ENCODE results near the gene YBX1.

Gene YBX1

GRCh38 chr1:42681741-42682483 is at the start of gene YBX1:
TSS of gene YBX1 (plus strand) at chr1:42682418. CDS start at chr1:42682566, 148 bp downstream.
- Histone ChIP-seq H3K9ac (ENCODE audit: low read length) (peak within 1 kb of the TSS; percentile 87), H3K4me3 (ENCODE audit: low read length) (peak within 1 kb of the TSS; percentile 80), H3K9me3 (ENCODE audit: control insufficient read depth, low read length) (no peaks in the 10 kb centered on the region), H3K36me3 (ENCODE audit: control insufficient read depth, insufficient read depth, low read length) (no peaks in the 10 kb centered on the region), H3K4me1 (ENCODE audit: control insufficient read depth, insufficient read depth, low read length) (peaks cover 34% of the 10 kb centered on the region), H3K27me3 (ENCODE audit: control insufficient read depth, insufficient read depth, low read length) (no peaks in the 10 kb centered on the region)

- no peaks in the 10 kb centered on the region for H3K4me1 ChIP-seq (ENCODE audit: control insufficient read depth, insufficient read depth, low read length)
- H3K9ac ChIP-seq (ENCODE audit: low read length) = no peak overlapping the region
- no peaks in the 10 kb centered on the region for H3K36me3 ChIP-seq (ENCODE audit: control insufficient read depth, insufficient read depth, low read length)
- H3K4me3 ChIP-seq (ENCODE audit: low read length) = no peak overlapping the region
- no peaks in the 10 kb centered on the region for H3K27me3 ChIP-seq (ENCODE audit: control insufficient read depth, insufficient read depth, low read length)
- no peaks in the 10 kb centered on the region for H3K9me3 ChIP-seq (ENCODE audit: control insufficient read depth, low read length)
Observed at GRCh38 chr1:42639116-42639515, 43.1 kb upstream of the YBX1 start.

- no peaks in the 10 kb centered on the region for H3K27me3 ChIP-seq (ENCODE audit: control insufficient read depth, insufficient read depth, low read length)
- H3K9ac ChIP-seq (ENCODE audit: low read length) = no peak overlapping the region
- no peaks in the 10 kb centered on the region for H3K9me3 ChIP-seq (ENCODE audit: control insufficient read depth, low read length)
- no peaks in the 10 kb centered on the region for H3K4me1 ChIP-seq (ENCODE audit: control insufficient read depth, insufficient read depth, low read length)
- H3K36me3 ChIP-seq (ENCODE audit: control insufficient read depth, insufficient read depth, low read length) = no peaks in the 10 kb centered on the region
- H3K4me3 ChIP-seq (ENCODE audit: low read length) = no peak overlapping the region
Observed at GRCh38 chr1:42646056-42646455, 36.2 kb upstream of the YBX1 start.

- H3K4me1 ChIP-seq (ENCODE audit: control insufficient read depth, insufficient read depth, low read length) = peaks cover 11% of the 10 kb centered on the region
- H3K27me3 ChIP-seq (ENCODE audit: control insufficient read depth, insufficient read depth, low read length) = no peaks in the 10 kb centered on the region
- no peaks in the 10 kb centered on the region for H3K9me3 ChIP-seq (ENCODE audit: control insufficient read depth, low read length)
- peak overlapping the region; percentile 66 for H3K9ac ChIP-seq (ENCODE audit: low read length)
- no peaks in the 10 kb centered on the region for H3K36me3 ChIP-seq (ENCODE audit: control insufficient read depth, insufficient read depth, low read length)
- no peak overlapping the region for H3K4me3 ChIP-seq (ENCODE audit: low read length)
Observed at GRCh38 chr1:42657201-42657600, 25.0 kb upstream of the YBX1 start.

- no peaks in the 10 kb centered on the region for H3K9me3 ChIP-seq (ENCODE audit: control insufficient read depth, low read length)
- peak within 1 kb of the TSS; percentile 60 for H3K4me3 ChIP-seq (ENCODE audit: low read length)
- H3K9ac ChIP-seq (ENCODE audit: low read length) = peak within 1 kb of the TSS; percentile 66
- H3K27me3 ChIP-seq (ENCODE audit: control insufficient read depth, insufficient read depth, low read length) = no peaks in the 10 kb centered on the region
- no peaks in the 10 kb centered on the region for H3K36me3 ChIP-seq (ENCODE audit: control insufficient read depth, insufficient read depth, low read length)
- peaks cover 11% of the 10 kb centered on the region for H3K4me1 ChIP-seq (ENCODE audit: control insufficient read depth, insufficient read depth, low read length)
Observed at GRCh38 chr1:42657981-42658876, 24.0 kb upstream of the YBX1 start, which contains the start of gene PPIH. TSS of gene PPIH (plus strand) at chr1:42658423. CDS start at chr1:42658447, 24 bp downstream.

- no peaks in the 10 kb centered on the region for H3K9me3 ChIP-seq (ENCODE audit: control insufficient read depth, low read length)
- H3K27me3 ChIP-seq (ENCODE audit: control insufficient read depth, insufficient read depth, low read length) = no peaks in the 10 kb centered on the region
- peak overlapping the region; percentile 60 for H3K4me3 ChIP-seq (ENCODE audit: low read length)
- peak overlapping the region; percentile 66 for H3K9ac ChIP-seq (ENCODE audit: low read length)
- H3K4me1 ChIP-seq (ENCODE audit: control insufficient read depth, insufficient read depth, low read length) = peaks cover 11% of the 10 kb centered on the region
- no peaks in the 10 kb centered on the region for H3K36me3 ChIP-seq (ENCODE audit: control insufficient read depth, insufficient read depth, low read length)
Observed at GRCh38 chr1:42658877-42659337, 23.3 kb upstream of the YBX1 start.

- Histone ChIP-seq H3K27me3 (ENCODE audit: control insufficient read depth, insufficient read depth, low read length) (no peaks in the 10 kb centered on the region), H3K4me3 (ENCODE audit: low read length) (no peak overlapping the region), H3K9ac (ENCODE audit: low read length) (no peak overlapping the region), H3K4me1 (ENCODE audit: control insufficient read depth, insufficient read depth, low read length) (peaks cover 11% of the 10 kb centered on the region), H3K9me3 (ENCODE audit: control insufficient read depth, low read length) (no peaks in the 10 kb centered on the region), H3K36me3 (ENCODE audit: control insufficient read depth, insufficient read depth, low read length) (no peaks in the 10 kb centered on the region)
Observed at GRCh38 chr1:42660907-42661500, 21.2 kb upstream of the YBX1 start.

GRCh38 chr1:42669936-42670335 is 12.3 kb upstream of the YBX1 start:
- H3K36me3 ChIP-seq (ENCODE audit: control insufficient read depth, insufficient read depth, low read length) = no peaks in the 10 kb centered on the region
- no peaks in the 10 kb centered on the region for H3K4me1 ChIP-seq (ENCODE audit: control insufficient read depth, insufficient read depth, low read length)

GRCh38 chr1:42670425-42670824 is 11.8 kb upstream of the YBX1 start:
- Histone ChIP-seq H3K4me3 (ENCODE audit: low read length) (no peak overlapping the region), H3K9me3 (ENCODE audit: control insufficient read depth, low read length) (no peaks in the 10 kb centered on the region), H3K36me3 (ENCODE audit: control insufficient read depth, insufficient read depth, low read length) (no peaks in the 10 kb centered on the region), H3K27me3 (ENCODE audit: control insufficient read depth, insufficient read depth, low read length) (no peaks in the 10 kb centered on the region), H3K4me1 (ENCODE audit: control insufficient read depth, insufficient read depth, low read length) (no peaks in the 10 kb centered on the region), H3K9ac (ENCODE audit: low read length) (no peak overlapping the region)

More at GRCh38 chr1:42669936-42670335, 12.3 kb upstream of the YBX1 start:
- no peaks in the 10 kb centered on the region for H3K27me3 ChIP-seq (ENCODE audit: control insufficient read depth, insufficient read depth, low read length)
- no peak overlapping the region for H3K4me3 ChIP-seq (ENCODE audit: low read length)
- H3K9me3 ChIP-seq (ENCODE audit: control insufficient read depth, low read length) = no peaks in the 10 kb centered on the region
- no peak overlapping the region for H3K9ac ChIP-seq (ENCODE audit: low read length)

GRCh38 chr1:42674214-42674613 is 8.0 kb upstream of the YBX1 start:
- no peaks in the 10 kb centered on the region for H3K4me1 ChIP-seq (ENCODE audit: control insufficient read depth, insufficient read depth, low read length)
- H3K36me3 ChIP-seq (ENCODE audit: control insufficient read depth, insufficient read depth, low read length) = no peaks in the 10 kb centered on the region
- H3K9ac ChIP-seq (ENCODE audit: low read length) = no peak overlapping the region
- H3K27me3 ChIP-seq (ENCODE audit: control insufficient read depth, insufficient read depth, low read length) = no peaks in the 10 kb centered on the region
- H3K4me3 ChIP-seq (ENCODE audit: low read length) = no peak overlapping the region
- H3K9me3 ChIP-seq (ENCODE audit: control insufficient read depth, low read length) = no peaks in the 10 kb centered on the region

- H3K4me1 ChIP-seq (ENCODE audit: control insufficient read depth, insufficient read depth, low read length) = no peaks in the 10 kb centered on the region
- H3K9me3 ChIP-seq (ENCODE audit: control insufficient read depth, low read length) = no peaks in the 10 kb centered on the region
- no peak overlapping the region for H3K4me3 ChIP-seq (ENCODE audit: low read length)
- no peaks in the 10 kb centered on the region for H3K27me3 ChIP-seq (ENCODE audit: control insufficient read depth, insufficient read depth, low read length)
- H3K36me3 ChIP-seq (ENCODE audit: control insufficient read depth, insufficient read depth, low read length) = no peaks in the 10 kb centered on the region
- no peak overlapping the region for H3K9ac ChIP-seq (ENCODE audit: low read length)
Observed at GRCh38 chr1:42674682-42675081, 7.5 kb upstream of the YBX1 start.

- no peaks in the 10 kb centered on the region for H3K4me1 ChIP-seq (ENCODE audit: control insufficient read depth, insufficient read depth, low read length)
- H3K27me3 ChIP-seq (ENCODE audit: control insufficient read depth, insufficient read depth, low read length) = no peaks in the 10 kb centered on the region
- H3K9me3 ChIP-seq (ENCODE audit: control insufficient read depth, low read length) = no peaks in the 10 kb centered on the region
- H3K4me3 ChIP-seq (ENCODE audit: low read length) = no peak overlapping the region
- no peak overlapping the region for H3K9ac ChIP-seq (ENCODE audit: low read length)
- H3K36me3 ChIP-seq (ENCODE audit: control insufficient read depth, insufficient read depth, low read length) = no peaks in the 10 kb centered on the region
Observed at GRCh38 chr1:42675467-42675866, 6.8 kb upstream of the YBX1 start.
